Nephron progenitor cell (in vitro differentiated cells): ENCODE results near the gene UBALD1.

Experiments
- DNase-seq: peaks from one replicate; pipeline ENCODE4 v3.0.0; 2021
- H3K27ac Mint-ChIP-seq: 2 replicates; pipeline ENCODE4 v1.8.0; 2021; ENCODE audit warnings: mild to moderate bottlenecking, moderate library complexity, mixed read lengths
- H3K27me3 Mint-ChIP-seq: 2 replicates; pipeline ENCODE4 v1.8.0; 2021; ENCODE audit warnings: mild to moderate bottlenecking, low read depth, mixed read lengths; ENCODE audit not compliant: poor library complexity
- H3K36me3 Mint-ChIP-seq: 2 replicates; pipeline ENCODE4 v1.8.0; 2021; ENCODE audit warnings: low read depth, mixed read lengths
- H3K4me1 Mint-ChIP-seq: 2 replicates; pipeline ENCODE4 v1.8.0; 2021; ENCODE audit warnings: mixed read lengths
- H3K4me3 Mint-ChIP-seq: 2 replicates; pipeline ENCODE4 v1.8.0; 2021; ENCODE audit warnings: mild to moderate bottlenecking, moderate library complexity, mixed read lengths
- H3K9me3 Mint-ChIP-seq: 2 replicates; pipeline ENCODE4 v1.8.0; 2021; ENCODE audit warnings: mild to moderate bottlenecking, moderate library complexity, mixed read lengths
- TF ChIP-seq, protein P1 (sequence below): fragments of 200-600 bp; sonication (generic); IDR thresholded peaks from 2 replicates; pipeline ENCODE4 v1.5.0; 2021; ENCODE audit warnings: antibody characterized with exemption

UBALD1 gene

GRCh38 chr16:4606354-4606753 lies 8.3 kb downstream of the UBALD1 start:
- H3K9me3 Mint-ChIP-seq, result no peaks in the 10 kb centered on the region
- no peak for DNase-seq
- peak overlapping the region; percentile 38 for H3K27ac Mint-ChIP-seq
- no peaks in the 10 kb centered on the region for H3K27me3 Mint-ChIP-seq
- H3K36me3 Mint-ChIP-seq, result no peaks in the 10 kb centered on the region
- no peak overlapping the region for H3K4me3 Mint-ChIP-seq
- TF ChIP-seq, protein P1, sequence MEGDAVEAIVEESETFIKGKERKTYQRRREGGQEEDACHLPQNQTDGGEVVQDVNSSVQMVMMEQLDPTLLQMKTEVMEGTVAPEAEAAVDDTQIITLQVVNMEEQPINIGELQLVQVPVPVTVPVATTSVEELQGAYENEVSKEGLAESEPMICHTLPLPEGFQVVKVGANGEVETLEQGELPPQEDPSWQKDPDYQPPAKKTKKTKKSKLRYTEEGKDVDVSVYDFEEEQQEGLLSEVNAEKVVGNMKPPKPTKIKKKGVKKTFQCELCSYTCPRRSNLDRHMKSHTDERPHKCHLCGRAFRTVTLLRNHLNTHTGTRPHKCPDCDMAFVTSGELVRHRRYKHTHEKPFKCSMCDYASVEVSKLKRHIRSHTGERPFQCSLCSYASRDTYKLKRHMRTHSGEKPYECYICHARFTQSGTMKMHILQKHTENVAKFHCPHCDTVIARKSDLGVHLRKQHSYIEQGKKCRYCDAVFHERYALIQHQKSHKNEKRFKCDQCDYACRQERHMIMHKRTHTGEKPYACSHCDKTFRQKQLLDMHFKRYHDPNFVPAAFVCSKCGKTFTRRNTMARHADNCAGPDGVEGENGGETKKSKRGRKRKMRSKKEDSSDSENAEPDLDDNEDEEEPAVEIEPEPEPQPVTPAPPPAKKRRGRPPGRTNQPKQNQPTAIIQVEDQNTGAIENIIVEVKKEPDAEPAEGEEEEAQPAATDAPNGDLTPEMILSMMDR, result no peak
- peaks cover 16% of the 10 kb centered on the region for H3K4me1 Mint-ChIP-seq

- peaks cover 12% of the 10 kb centered on the region for H3K4me1 Mint-ChIP-seq
- H3K4me3 Mint-ChIP-seq, result no peak overlapping the region
- no peak for DNase-seq
- H3K27me3 Mint-ChIP-seq, result no peaks in the 10 kb centered on the region
- TF ChIP-seq, protein P1, result no peak
- no peak overlapping the region for H3K27ac Mint-ChIP-seq
- no peaks in the 10 kb centered on the region for H3K9me3 Mint-ChIP-seq
- H3K36me3 Mint-ChIP-seq, result no peaks in the 10 kb centered on the region
Observed at GRCh38 chr16:4604401-4604800, 10.3 kb downstream of the UBALD1 start.

GRCh38 chr16:4603624-4604170 lies 11.0 kb downstream of the UBALD1 start:
- Mint-ChIP-seq H3K4me3 (no peak overlapping the region), H3K4me1 (peaks cover 13% of the 10 kb centered on the region), H3K9me3 (no peaks in the 10 kb centered on the region), H3K36me3 (no peaks in the 10 kb centered on the region), H3K27ac (no peak overlapping the region), H3K27me3 (peaks cover 3% of the 10 kb centered on the region)
- no peak for DNase-seq
- TF ChIP-seq, protein P1, result no peak

GRCh38 chr16:4602331-4602730 lies 12.4 kb downstream of the UBALD1 start:
- TF ChIP-seq, protein P1, result no peak
- no peak overlapping the region for H3K4me3 Mint-ChIP-seq

GRCh38 chr16:4601864-4602186 lies 12.9 kb downstream of the UBALD1 start:
- no peaks in the 10 kb centered on the region for H3K9me3 Mint-ChIP-seq
- no peaks in the 10 kb centered on the region for H3K36me3 Mint-ChIP-seq
- TF ChIP-seq, protein P1, result no peak
- no peak overlapping the region for H3K27ac Mint-ChIP-seq
- peaks cover 9% of the 10 kb centered on the region for H3K27me3 Mint-ChIP-seq
- no peak overlapping the region for H3K4me3 Mint-ChIP-seq
- H3K4me1 Mint-ChIP-seq, result peaks cover 31% of the 10 kb centered on the region
- DNase-seq, result no peak

More at GRCh38 chr16:4602331-4602730, 12.4 kb downstream of the UBALD1 start:
- peaks cover 6% of the 10 kb centered on the region for H3K27me3 Mint-ChIP-seq
- no peak for DNase-seq
- H3K4me1 Mint-ChIP-seq, result peaks cover 26% of the 10 kb centered on the region
- no peaks in the 10 kb centered on the region for H3K9me3 Mint-ChIP-seq
- H3K27ac Mint-ChIP-seq, result no peak overlapping the region
- no peaks in the 10 kb centered on the region for H3K36me3 Mint-ChIP-seq

DNA sequence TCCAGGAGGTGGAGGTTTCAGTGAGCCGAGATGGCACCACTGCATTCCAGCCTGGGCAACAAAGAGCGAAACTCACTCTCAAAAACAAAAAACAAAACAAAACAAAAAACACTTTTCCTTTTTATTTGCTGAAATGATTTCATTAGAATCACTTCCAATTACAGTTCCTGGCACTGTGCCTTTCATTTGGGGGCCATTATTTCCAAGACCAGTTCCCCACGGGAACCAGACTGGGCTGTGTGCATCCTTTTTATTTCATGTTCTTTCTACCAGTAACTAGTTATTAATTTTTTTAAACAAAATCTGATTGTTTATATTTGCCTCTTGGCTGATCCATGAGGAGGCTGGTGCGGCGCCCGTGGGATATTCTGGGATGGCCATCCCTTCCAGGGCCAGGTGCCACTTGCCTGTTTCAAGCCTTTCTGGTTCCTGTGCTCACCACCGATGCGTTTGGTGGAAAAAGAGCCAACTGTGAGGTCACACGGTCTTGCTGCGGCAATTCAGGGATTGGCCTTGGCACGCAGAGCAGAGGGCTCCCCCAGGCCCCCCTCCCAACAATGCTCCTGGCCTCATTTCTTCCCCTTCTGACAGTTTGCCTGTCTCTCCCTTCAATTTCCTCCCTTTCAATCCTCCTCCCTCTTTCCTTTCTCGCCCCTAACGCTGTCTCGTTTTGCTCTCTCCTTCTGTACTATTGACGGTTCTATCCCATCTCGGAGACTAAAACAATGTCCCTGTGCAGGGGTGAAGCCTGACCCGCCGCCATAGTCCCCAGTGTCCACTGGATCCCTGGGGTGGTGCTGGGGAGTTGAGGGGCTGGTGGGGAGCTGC lies 13.4 kb downstream of the UBALD1 start:
- Mint-ChIP-seq H3K27me3 (peaks cover 9% of the 10 kb centered on the region), H3K4me1 (peaks cover 35% of the 10 kb centered on the region), H3K9me3 (no peaks in the 10 kb centered on the region), H3K36me3 (no peaks in the 10 kb centered on the region), H3K4me3 (no peak overlapping the region), H3K27ac (no peak overlapping the region)
- TF ChIP-seq, protein P1, result no peak
- DNase-seq, result no peak
